ENCODE results near the gene MORN5. TPM values are rescaled to one million over a fixed set of nuclear protein-coding genes. Genes with fewer than 3 reads are reported as not detected.

MORN5 gene
- total RNA-seq, 2 donors from 2014 or later = not detected

- ATAC-seq = no peak
- H3K4me1 Mint-ChIP-seq = peaks cover 3% of the 10 kb centered on the region
- H3K4me3 Mint-ChIP-seq = no peak overlapping the region
- peaks cover 67% of the 10 kb centered on the region for H3K27me3 Mint-ChIP-seq
- no peak for DNase-seq
- no peak overlapping the region for H3K27ac Mint-ChIP-seq
- peaks cover 6% of the 10 kb centered on the region for H3K36me3 Mint-ChIP-seq (ENCODE audit: low read depth)
- H3K9me3 ChIP-seq (ENCODE audit: control insufficient read depth, low read length, poor library complexity, severe bottlenecking) = no peaks in the 10 kb centered on the region
Observed at GRCh38 chr9:122176916-122177315, 17.2 kb downstream of the MORN5 start.

GRCh38 chr9:122179054-122179689 lies 19.5 kb downstream of the MORN5 start:
- H3K9me3 ChIP-seq (ENCODE audit: control insufficient read depth, low read length, poor library complexity, severe bottlenecking) = no peaks in the 10 kb centered on the region
- Mint-ChIP-seq H3K4me1 (peaks cover 3% of the 10 kb centered on the region), H3K27ac (no peak overlapping the region), H3K36me3 (ENCODE audit: low read depth) (no peaks in the 10 kb centered on the region), H3K27me3 (peaks cover 62% of the 10 kb centered on the region), H3K4me3 (peak overlapping the region; percentile 22)
- no peak for DNase-seq
- ATAC-seq = no peak

- Mint-ChIP-seq H3K4me1 (peaks cover 3% of the 10 kb centered on the region), H3K27ac (no peak overlapping the region), H3K36me3 (ENCODE audit: low read depth) (no peaks in the 10 kb centered on the region), H3K27me3 (peaks cover 56% of the 10 kb centered on the region), H3K4me3 (no peak overlapping the region)
- ATAC-seq (no peak), DNase-seq (no peak)
- H3K9me3 ChIP-seq (ENCODE audit: control insufficient read depth, low read length, poor library complexity, severe bottlenecking) = no peaks in the 10 kb centered on the region
Observed at GRCh38 chr9:122179690-122180074, 20.0 kb downstream of the MORN5 start.

DNA sequence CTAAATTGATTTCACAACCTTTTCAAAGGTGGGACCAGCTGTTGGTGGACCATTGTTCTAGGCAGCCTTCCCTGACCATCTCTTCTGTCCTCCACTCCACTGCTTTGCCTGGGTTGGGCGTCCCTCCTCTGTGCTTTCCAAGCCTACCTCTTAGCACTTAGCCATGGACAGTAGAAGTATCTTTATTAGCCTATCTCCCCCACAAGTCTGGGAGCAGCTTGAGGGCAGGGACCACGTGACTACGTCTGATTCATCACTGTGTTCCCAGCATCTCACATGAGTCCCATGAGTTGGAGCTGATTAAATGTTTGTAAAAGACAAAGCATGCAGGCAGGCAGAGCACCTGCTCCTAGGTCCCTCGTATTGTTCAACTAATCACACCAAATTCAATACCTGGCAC lies 20.9 kb downstream of the MORN5 start:
- ATAC-seq (no peak), DNase-seq (no peak)
- H3K27ac Mint-ChIP-seq = no peak overlapping the region
- no peaks in the 10 kb centered on the region for H3K9me3 ChIP-seq (ENCODE audit: control insufficient read depth, low read length, poor library complexity, severe bottlenecking)
- no peak overlapping the region for H3K4me3 Mint-ChIP-seq
- H3K36me3 Mint-ChIP-seq (ENCODE audit: low read depth) = no peaks in the 10 kb centered on the region
- peaks cover 47% of the 10 kb centered on the region for H3K27me3 Mint-ChIP-seq
- peaks cover 3% of the 10 kb centered on the region for H3K4me1 Mint-ChIP-seq

GRCh38 chr9:122183501-122183900 lies 23.8 kb downstream of the MORN5 start:
- no peaks in the 10 kb centered on the region for H3K4me1 Mint-ChIP-seq
- no peaks in the 10 kb centered on the region for H3K9me3 ChIP-seq (ENCODE audit: control insufficient read depth, low read length, poor library complexity, severe bottlenecking)
- ATAC-seq (no peak), DNase-seq (no peak)
- H3K36me3 Mint-ChIP-seq (ENCODE audit: low read depth) = no peaks in the 10 kb centered on the region
- peaks cover 36% of the 10 kb centered on the region for H3K27me3 Mint-ChIP-seq
- H3K4me3 Mint-ChIP-seq = no peak overlapping the region
- H3K27ac Mint-ChIP-seq = no peak overlapping the region

DNA sequence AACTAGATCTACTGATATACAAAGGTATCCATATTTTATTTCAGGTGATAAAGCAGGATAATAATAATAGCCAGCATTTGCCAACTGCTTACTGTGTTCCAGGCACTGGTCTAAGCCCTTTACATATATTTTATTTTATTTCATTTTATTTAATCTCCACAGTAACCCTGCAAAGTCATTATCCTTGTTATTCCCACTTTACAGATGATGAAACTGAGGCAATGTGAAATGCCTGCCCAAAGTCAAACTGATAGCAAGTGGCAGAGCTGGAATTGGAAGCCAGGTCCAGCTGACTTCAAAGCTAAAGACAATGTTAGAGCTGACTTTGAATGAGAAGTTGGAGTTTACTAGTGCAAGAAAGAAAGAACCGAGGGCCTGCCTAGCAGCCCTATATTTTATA lies 24.8 kb downstream of the MORN5 start:
- DNase-seq (no peak), ATAC-seq (no peak)
- no peaks in the 10 kb centered on the region for H3K4me1 Mint-ChIP-seq
- H3K27me3 Mint-ChIP-seq = peaks cover 28% of the 10 kb centered on the region
- no peak overlapping the region for H3K4me3 Mint-ChIP-seq
- H3K36me3 Mint-ChIP-seq (ENCODE audit: low read depth) = no peaks in the 10 kb centered on the region
- no peaks in the 10 kb centered on the region for H3K9me3 ChIP-seq (ENCODE audit: control insufficient read depth, low read length, poor library complexity, severe bottlenecking)
- no peak overlapping the region for H3K27ac Mint-ChIP-seq

GRCh38 chr9:122186301-122186700 lies 26.6 kb downstream of the MORN5 start:
- Mint-ChIP-seq H3K27ac (no peak overlapping the region), H3K36me3 (ENCODE audit: low read depth) (no peaks in the 10 kb centered on the region), H3K4me3 (no peak overlapping the region), H3K27me3 (peaks cover 22% of the 10 kb centered on the region), H3K4me1 (peaks cover under 1% of the 10 kb centered on the region)
- DNase-seq = no peak
- H3K9me3 ChIP-seq (ENCODE audit: control insufficient read depth, low read length, poor library complexity, severe bottlenecking) = no peaks in the 10 kb centered on the region
- no peak for ATAC-seq

DNA sequence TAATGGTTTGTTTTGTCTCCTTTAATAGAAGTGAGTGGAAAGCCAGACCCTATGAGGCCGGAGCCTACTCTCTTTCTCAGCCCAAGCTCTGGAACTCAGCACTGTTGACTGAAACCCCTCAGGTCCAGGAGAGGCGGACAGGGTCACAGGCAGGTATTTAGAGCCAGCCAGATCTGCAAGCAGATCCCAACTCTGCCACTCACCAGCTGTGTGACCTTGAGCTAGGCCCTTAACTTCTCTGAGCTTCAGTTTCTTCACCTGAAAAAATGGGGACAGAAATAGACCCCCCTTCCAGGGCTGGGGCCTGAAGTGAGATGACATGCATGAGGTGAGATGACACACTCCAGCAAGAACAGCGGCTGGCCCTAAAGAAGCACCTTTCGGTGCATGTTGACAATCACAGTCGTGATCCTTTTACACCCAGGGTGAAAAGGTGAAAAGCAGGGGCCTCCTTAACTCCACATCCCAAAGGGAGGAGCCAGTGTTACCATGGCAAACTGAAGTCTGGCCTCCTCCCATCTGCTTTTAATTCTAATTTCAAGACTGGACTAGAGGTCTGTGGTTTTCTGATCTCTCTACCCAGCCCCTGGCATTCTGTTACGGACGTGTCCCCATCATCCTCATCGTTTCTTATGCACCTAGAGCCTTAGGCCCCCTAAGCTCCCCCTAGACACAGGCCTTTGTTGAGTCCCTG lies 27.2 kb downstream of the MORN5 start:
- DNase-seq (no peak), ATAC-seq (no peak)
- H3K27ac Mint-ChIP-seq = no peak overlapping the region
- peaks cover 23% of the 10 kb centered on the region for H3K27me3 Mint-ChIP-seq
- no peaks in the 10 kb centered on the region for H3K36me3 Mint-ChIP-seq (ENCODE audit: low read depth)
- H3K9me3 ChIP-seq (ENCODE audit: control insufficient read depth, low read length, poor library complexity, severe bottlenecking) = no peaks in the 10 kb centered on the region
- H3K4me1 Mint-ChIP-seq = peaks cover 2% of the 10 kb centered on the region
- H3K4me3 Mint-ChIP-seq = no peak overlapping the region

DNA sequence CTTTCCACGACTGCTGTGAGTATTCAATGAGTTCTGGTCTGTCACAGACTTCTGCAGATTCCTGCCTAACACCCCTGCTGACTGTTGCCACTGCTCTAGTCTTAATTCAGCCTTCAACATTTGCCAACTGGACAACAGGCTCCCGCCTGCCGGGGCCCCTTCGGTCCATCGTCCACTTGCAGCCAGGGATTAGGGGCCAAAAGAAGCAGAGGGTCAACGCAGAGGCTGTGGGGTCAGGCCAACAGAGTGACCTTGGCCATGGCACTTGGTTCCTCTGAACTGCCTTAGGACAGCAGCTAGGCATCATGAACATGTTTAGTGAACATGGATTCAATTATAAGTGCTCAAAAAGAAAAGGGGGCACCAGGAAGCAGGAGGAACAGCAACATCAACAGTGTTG lies 28.7 kb downstream of the MORN5 start:
- peaks cover 2% of the 10 kb centered on the region for H3K4me1 Mint-ChIP-seq
- peaks cover 8% of the 10 kb centered on the region for H3K27me3 Mint-ChIP-seq
- H3K4me3 Mint-ChIP-seq = no peak overlapping the region
- DNase-seq (no peak), ATAC-seq (no peak)
- H3K36me3 Mint-ChIP-seq (ENCODE audit: low read depth) = no peaks in the 10 kb centered on the region
- H3K27ac Mint-ChIP-seq = no peak overlapping the region
- H3K9me3 ChIP-seq (ENCODE audit: control insufficient read depth, low read length, poor library complexity, severe bottlenecking) = no peaks in the 10 kb centered on the region

GRCh38 chr9:122190597-122191381 lies 31.1 kb downstream of the MORN5 start:
- H3K4me1 Mint-ChIP-seq = peaks cover 2% of the 10 kb centered on the region
- no peak for DNase-seq
- H3K9me3 ChIP-seq (ENCODE audit: control insufficient read depth, low read length, poor library complexity, severe bottlenecking) = no peaks in the 10 kb centered on the region
- H3K27me3 Mint-ChIP-seq = peaks cover 12% of the 10 kb centered on the region
- no peak overlapping the region for H3K4me3 Mint-ChIP-seq
- no peak for ATAC-seq
- no peak overlapping the region for H3K27ac Mint-ChIP-seq
- no peaks in the 10 kb centered on the region for H3K36me3 Mint-ChIP-seq (ENCODE audit: low read depth)

- Mint-ChIP-seq H3K27ac (peak overlapping the region; percentile 43), H3K27me3 (peaks cover 13% of the 10 kb centered on the region), H3K4me1 (peaks cover 2% of the 10 kb centered on the region), H3K4me3 (no peak overlapping the region), H3K36me3 (ENCODE audit: low read depth) (no peaks in the 10 kb centered on the region)
- no peaks in the 10 kb centered on the region for H3K9me3 ChIP-seq (ENCODE audit: control insufficient read depth, low read length, poor library complexity, severe bottlenecking)
- DNase-seq = no peak
- ATAC-seq = no peak
Observed at GRCh38 chr9:122191584-122191983, 31.9 kb downstream of the MORN5 start.

DNA sequence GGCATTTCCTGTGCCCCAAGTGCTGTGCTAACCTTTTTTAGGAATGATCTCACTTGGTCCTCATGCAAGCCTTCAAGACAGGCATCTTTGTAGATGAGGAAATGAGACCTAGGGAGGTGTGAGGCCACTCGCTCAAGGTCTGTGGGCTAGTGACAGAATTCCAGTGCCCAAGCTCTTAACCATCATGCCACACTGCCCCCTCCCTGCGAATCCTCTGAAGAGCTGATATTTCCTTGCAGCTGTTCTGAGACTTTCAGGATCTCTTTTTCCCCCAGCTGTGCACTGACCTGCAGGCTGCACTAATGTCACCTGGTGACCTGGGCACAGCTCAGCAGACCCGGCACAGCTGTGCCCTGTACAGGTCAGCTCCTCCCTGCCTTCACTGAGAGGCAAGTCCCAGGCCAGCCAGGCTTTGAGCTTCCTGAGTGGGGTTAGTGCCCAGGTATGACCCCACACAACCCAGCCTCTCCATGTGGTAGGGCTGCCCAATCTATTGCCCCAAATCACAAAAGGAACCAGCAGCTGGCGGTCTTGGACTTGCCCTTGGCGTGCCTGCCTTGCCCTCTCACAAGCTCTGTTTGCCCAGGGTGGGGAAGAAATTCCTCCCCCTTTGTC lies 32.7 kb downstream of the MORN5 start:
- peaks cover 20% of the 10 kb centered on the region for H3K27me3 Mint-ChIP-seq
- H3K4me1 Mint-ChIP-seq = peaks cover 2% of the 10 kb centered on the region
- no peaks in the 10 kb centered on the region for H3K9me3 ChIP-seq (ENCODE audit: control insufficient read depth, low read length, poor library complexity, severe bottlenecking)
- DNase-seq (no peak), ATAC-seq (no peak)
- H3K27ac Mint-ChIP-seq = no peak overlapping the region
- no peak overlapping the region for H3K4me3 Mint-ChIP-seq
- H3K36me3 Mint-ChIP-seq (ENCODE audit: low read depth) = no peaks in the 10 kb centered on the region

GRCh38 chr9:122192914-122193525 lies 33.3 kb downstream of the MORN5 start:
- no peak overlapping the region for H3K27ac Mint-ChIP-seq

More at GRCh38 chr9:122192914-122193525, 33.3 kb downstream of the MORN5 start:
- Mint-ChIP-seq H3K36me3 (ENCODE audit: low read depth) (no peaks in the 10 kb centered on the region), H3K27me3 (peaks cover 22% of the 10 kb centered on the region), H3K4me3 (no peak overlapping the region), H3K4me1 (peaks cover 2% of the 10 kb centered on the region)
- DNase-seq = no peak
- no peak for ATAC-seq
- H3K9me3 ChIP-seq (ENCODE audit: control insufficient read depth, low read length, poor library complexity, severe bottlenecking) = no peaks in the 10 kb centered on the region
